K562 (cell line): ENCODE data around the gene MLXIPL. TPM values are rescaled to one million over a fixed set of nuclear protein-coding genes. Genes with fewer than 3 reads are reported as not detected.

ENCODE experiments used
- BDP1 ChIP-seq: IDR thresholded peaks from 3 replicates; pipeline ENCODE4 v1.6.1; 2011; ENCODE audit not compliant: insufficient read length, insufficient read depth
- DNMT1 ChIP-seq: fragments of 450-650 bp; IDR thresholded peaks from 2 replicates; pipeline ENCODE4 v1.6.1; 2016; ENCODE audit warnings: antibody characterized with exemption, mild to moderate bottlenecking
- FOXP1 ChIP-seq: sonication (generic); formaldehyde crosslinking; IDR thresholded peaks from 2 replicates; pipeline ENCODE4 v1.8.0; 2022; ENCODE audit warnings: mild to moderate bottlenecking, missing genetic modification reagents
- FUS ChIP-seq: fragments of 200-400 bp; formaldehyde crosslinking; optimal IDR thresholded peaks from 2 replicates; pipeline ENCODE3; 2017; ENCODE audit warnings: low read depth, low read length
- GATAD2A ChIP-seq: fragments of 450-650 bp; IDR thresholded peaks from 2 replicates; pipeline ENCODE4 v1.6.1; 2017
- GTF2A2 ChIP-seq: IDR thresholded peaks from 2 replicates; pipeline ENCODE4 v1.6.1; 2016; ENCODE audit warnings: mild to moderate bottlenecking, missing genetic modification characterization, missing compliant biosample characterization
- NBN ChIP-seq: fragments of 450-650 bp; IDR thresholded peaks from 2 replicates; pipeline ENCODE4 v1.6.1; 2016; ENCODE audit warnings: low read depth, mild to moderate bottlenecking
- NFRKB ChIP-seq: fragments of 450-650 bp; IDR thresholded peaks from 2 replicates; pipeline ENCODE4 v1.6.1; 2016; ENCODE audit warnings: low read depth
- RAD21 ChIP-seq, 2 experiments: fragments of 250-450 bp in 1 of 2; fragments of 450-650 bp in 1 of 2; sonication (Bioruptor Pico) in 1 of 2; formaldehyde crosslinking in 1 of 2; IDR thresholded peaks in 1 of 2; conservative IDR thresholded peaks in 1 of 2; 2 replicates each; pipeline versions ENCODE4 v1.4.0 to v1.8.0; 2020 to 2022; ENCODE audit warnings: mild to moderate bottlenecking in 2 of 2, moderate library complexity in 1 of 2
- SLC30A9 ChIP-seq: fragments of 250-450 bp; sonication (Bioruptor Pico); IDR thresholded peaks from 2 replicates; pipeline ENCODE4 v1.8.0; 2022; ENCODE audit warnings: mild to moderate bottlenecking, moderate library complexity
- XRCC4 ChIP-seq: IDR thresholded peaks from one replicate; pipeline ENCODE4 v1.6.1; 2011; ENCODE audit not compliant: insufficient read depth, insufficient read length; ENCODE audit errors: extremely low read depth
- ZBTB40 ChIP-seq, 2 experiments: fragments of 450-650 bp in 1 of 2; sonication (generic) in 1 of 2; formaldehyde crosslinking in 1 of 2; IDR thresholded peaks; 2 replicates each; pipeline versions ENCODE4 v1.7.1 to v1.9.0; 2016 to 2022; ENCODE audit warnings: inconsistent platforms in 1 of 2, mild to moderate bottlenecking in 1 of 2, missing genetic modification reagents in 1 of 2
- ZNF239 ChIP-seq: fragments of 250-450 bp; sonication (Bioruptor Pico); IDR thresholded peaks from 2 replicates; pipeline ENCODE4 v1.4.0; 2020; ENCODE audit warnings: mild to moderate bottlenecking
- ZNF282 ChIP-seq: sonication (generic); formaldehyde crosslinking; IDR thresholded peaks from 2 replicates; pipeline ENCODE4 v1.8.1; 2023; ENCODE audit warnings: missing genetic modification reagents
- ZNF699 ChIP-seq: fragments of 250-450 bp; sonication (Bioruptor Pico); IDR thresholded peaks from 2 replicates; pipeline ENCODE4 v1.8.0; 2021; ENCODE audit warnings: mild to moderate bottlenecking, moderate library complexity; ENCODE audit not compliant: insufficient replicate concordance
- ZNF785 ChIP-seq: fragments of 250-450 bp; sonication (Bioruptor Pico); IDR thresholded peaks from 2 replicates; pipeline ENCODE4 v1.4.0; 2020; ENCODE audit warnings: mild to moderate bottlenecking
- ZNF79 ChIP-seq: fragments of 250-450 bp; sonication (Bioruptor Pico); IDR thresholded peaks from 2 replicates; pipeline ENCODE4 v1.4.0; 2020; ENCODE audit warnings: low read depth, mild to moderate bottlenecking, moderate library complexity
- polyA plus RNA-seq, 8 experiments: library from polyadenylated mRNA; depleted of rRNA in 4 of 8; stranded (reverse) in 5 of 8; unstranded in 3 of 8; fragments of >200 nt; fragmentation: Nextera tagmentation in 2 of 8; fragmentation: Illumina TruSeq in 1 of 8; extraction: Ambion mirVana in 2 of 8; extraction: Trizol in 1 of 8; gene quantifications; 2 replicates each; pipeline versions ENCODE4 v1.2.1 to v1.2.3, GENCODE V29; 2011 to 2014; ENCODE audit warnings: inconsistent platforms in 1 of 8, missing spikeins in 1 of 8
- total RNA-seq, 7 experiments: library from RNA; depleted of rRNA in 6 of 7; stranded (reverse); fragments of >200 nt in 6 of 7; fragmentation: Illumina TruSeq in 2 of 7; extraction: Trizol in 2 of 7; gene quantifications; 2 replicates each; pipeline versions ENCODE4 v1.2.1 to v1.2.3, GENCODE V29; 2011 to 2021; ENCODE audit warnings: low replicate concordance in 1 of 7

MLXIPL gene
- total and polyA plus RNA-seq, 9 of the 15 experiments (the other 6 are each of a cell fraction or from before 2014, with no cell fraction given) = 0.11 to 18.4 (median 1.4) TPM

GRCh38 chr7:73577627-73578341 is 46.5 kb downstream of the MLXIPL start (continued):
- TF ChIP-seq ZBTB40 (IDR thresholded peaks at IDR 0.05) = peak; percentile 28; the same call in 1 of the 2 replicates
- no peak for TF ChIP-seq ZBTB40 (CRISPR knock-in tag; IDR thresholded peaks at IDR 0.05)
- no peak for TF ChIP-seq FUS
- no peak for TF ChIP-seq FOXP1 (CRISPR knock-in tag)
- TF ChIP-seq XRCC4 = no peak
- no peak for TF ChIP-seq BDP1
- TF ChIP-seq GTF2A2 (tag) = peak; percentile 15; the same call in 1 of the 2 replicates
- no peak for TF ChIP-seq NBN
- TF ChIP-seq ZNF239 (CRISPR knock-in tag) = no peak
- 0 out of 2 replicates have a peak, but pooled peaks have one; percentile 26 for TF ChIP-seq ZNF282 (CRISPR knock-in tag)
- TF ChIP-seq ZNF785 (CRISPR knock-in tag) = no peak
- TF ChIP-seq ZNF699 (CRISPR knock-in tag) = no peak
- no peak for TF ChIP-seq SLC30A9 (CRISPR knock-in tag)
- TF ChIP-seq ZNF79 (CRISPR knock-in tag) = no peak
- TF ChIP-seq GATAD2A = no peak
- TF ChIP-seq NFRKB = 0 out of 2 replicates have a peak, but pooled peaks have one; percentile 47
- no peak for TF ChIP-seq DNMT1
- no peak for TF ChIP-seq RAD21 (CRISPR knock-in tag; conservative IDR thresholded peaks at IDR 0.05 in 1 of 2, IDR thresholded peaks at IDR 0.05 in 1 of 2)
